HTR-8/SVneo (cell line): ENCODE data around the gene CPA5.
A peak's percentile ranks its signal among the peaks of the same experiment; 100 is the strongest.

Experiments
- DNase-seq: peaks from one replicate; pipeline ENCODE4 v3.0.0; 2011; ENCODE audit warnings: low spot score, mixed read lengths; ENCODE audit not compliant: insufficient read length
- FAIRE-seq: peaks from 2 replicates; lab custom pipeline; 2011; peaks lifted over from hg19 to GRCh38; lab: Jason Lieb, UNC

CPA5 gene

DNA sequence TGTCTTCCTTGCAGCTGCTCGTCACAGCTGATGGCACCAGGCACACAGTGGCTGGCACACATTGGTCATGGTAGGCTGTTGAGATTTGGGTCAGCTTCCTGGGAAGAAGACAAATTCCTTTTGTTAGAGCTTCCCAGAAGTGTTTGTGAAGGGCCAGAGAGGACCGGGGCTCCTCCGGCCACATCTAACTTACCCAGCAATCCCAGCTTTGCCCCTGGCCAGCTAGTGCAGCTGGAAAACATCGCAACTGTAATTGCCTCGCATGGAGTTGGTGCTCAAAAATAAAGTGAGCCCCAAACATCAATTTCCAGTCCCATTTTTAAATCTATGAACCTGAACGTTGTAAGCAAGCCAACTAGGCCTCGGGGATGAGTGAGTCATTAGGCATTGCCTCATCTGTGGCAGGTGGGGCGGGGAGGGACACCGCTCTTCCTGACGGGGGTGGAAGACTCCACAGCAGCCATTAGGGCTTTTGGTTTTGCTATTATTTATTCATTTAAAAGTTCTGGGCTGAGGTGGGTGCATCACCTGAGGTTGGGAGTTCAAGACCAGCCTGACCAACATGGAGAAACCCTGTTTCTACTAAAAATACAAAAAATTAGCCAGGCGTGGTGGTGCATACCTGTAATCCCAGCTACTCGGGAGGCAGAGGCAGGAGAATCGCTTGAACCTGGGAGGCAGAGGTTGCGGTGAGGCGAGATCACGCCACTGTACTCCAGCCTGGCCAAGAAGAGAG is 12.4 kb downstream of the CPA5 start:
- DNase-seq, result peak; percentile 69
- FAIRE-seq, result no peak

GRCh38 chr7:130358471-130358870 is 13.9 kb downstream of the CPA5 start:
- FAIRE-seq, result no peak
- DNase-seq, result no peak

DNA sequence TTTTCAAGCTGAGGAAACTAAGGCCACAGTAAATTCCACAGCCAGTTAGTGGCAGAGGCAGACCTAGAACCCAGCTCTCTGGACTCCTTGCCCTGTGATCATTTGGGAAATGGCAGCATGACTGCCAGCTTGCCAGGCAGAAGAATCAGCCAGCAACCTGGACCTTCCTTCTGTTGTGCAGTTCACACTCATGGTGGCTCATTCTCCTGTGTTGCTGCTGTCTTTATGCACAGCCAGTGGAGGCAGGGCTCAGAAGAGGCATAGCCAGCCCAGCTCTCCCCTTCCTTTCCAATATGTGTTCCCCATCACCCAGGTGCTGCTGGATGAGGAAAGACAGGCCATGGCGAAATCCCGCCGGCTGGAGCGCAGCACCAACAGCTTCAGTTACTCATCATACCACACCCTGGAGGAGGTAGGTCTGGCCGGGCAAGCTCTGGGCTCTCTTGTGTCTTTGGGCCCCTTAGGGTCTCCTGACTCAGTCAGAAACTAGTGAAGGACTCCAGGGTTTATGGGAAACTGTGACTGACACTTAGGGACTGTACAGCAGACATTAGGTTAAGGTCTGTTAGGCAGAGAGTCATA is 14.8 kb downstream of the CPA5 start:
- FAIRE-seq, result no peak
- DNase-seq, result no peak

DNA sequence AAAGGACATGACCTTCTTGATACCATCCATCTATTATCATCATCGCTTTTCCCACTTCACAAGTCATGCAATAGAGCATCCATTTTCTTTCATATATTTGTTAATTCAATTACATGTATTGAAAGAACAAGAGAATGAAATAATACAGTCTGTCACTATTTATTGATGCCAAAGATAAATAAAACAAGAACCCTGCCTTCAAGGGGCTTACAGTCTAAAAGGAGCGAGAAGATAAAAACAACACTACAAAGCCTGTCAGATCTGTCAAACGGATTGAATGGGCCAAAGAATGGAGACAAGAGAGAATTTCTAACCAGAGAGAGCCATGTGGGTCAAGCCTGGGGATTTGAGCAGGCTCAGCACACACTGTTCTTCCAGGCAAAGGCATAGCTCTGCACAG is 15.9 kb downstream of the CPA5 start:
- DNase-seq, result no peak
- no peak for FAIRE-seq

GRCh38 chr7:130361681-130362080 is 17.1 kb downstream of the CPA5 start:
- DNase-seq (no peak), FAIRE-seq (no peak)

GRCh38 chr7:130362251-130362816 is 17.7 kb downstream of the CPA5 start:
- no peak for DNase-seq
- FAIRE-seq, result no peak

GRCh38 chr7:130363026-130363847 is 18.6 kb downstream of the CPA5 start:
- peak; percentile 42 for DNase-seq
- FAIRE-seq, result peak; percentile 55

GRCh38 chr7:130364451-130364850 is 19.8 kb downstream of the CPA5 start:
- no peak for FAIRE-seq
- no peak for DNase-seq

- FAIRE-seq (no peak), DNase-seq (no peak)
These were observed 20.5 kb downstream of the CPA5 start for GRCh38 chr7:130365088-130365487.

DNA sequence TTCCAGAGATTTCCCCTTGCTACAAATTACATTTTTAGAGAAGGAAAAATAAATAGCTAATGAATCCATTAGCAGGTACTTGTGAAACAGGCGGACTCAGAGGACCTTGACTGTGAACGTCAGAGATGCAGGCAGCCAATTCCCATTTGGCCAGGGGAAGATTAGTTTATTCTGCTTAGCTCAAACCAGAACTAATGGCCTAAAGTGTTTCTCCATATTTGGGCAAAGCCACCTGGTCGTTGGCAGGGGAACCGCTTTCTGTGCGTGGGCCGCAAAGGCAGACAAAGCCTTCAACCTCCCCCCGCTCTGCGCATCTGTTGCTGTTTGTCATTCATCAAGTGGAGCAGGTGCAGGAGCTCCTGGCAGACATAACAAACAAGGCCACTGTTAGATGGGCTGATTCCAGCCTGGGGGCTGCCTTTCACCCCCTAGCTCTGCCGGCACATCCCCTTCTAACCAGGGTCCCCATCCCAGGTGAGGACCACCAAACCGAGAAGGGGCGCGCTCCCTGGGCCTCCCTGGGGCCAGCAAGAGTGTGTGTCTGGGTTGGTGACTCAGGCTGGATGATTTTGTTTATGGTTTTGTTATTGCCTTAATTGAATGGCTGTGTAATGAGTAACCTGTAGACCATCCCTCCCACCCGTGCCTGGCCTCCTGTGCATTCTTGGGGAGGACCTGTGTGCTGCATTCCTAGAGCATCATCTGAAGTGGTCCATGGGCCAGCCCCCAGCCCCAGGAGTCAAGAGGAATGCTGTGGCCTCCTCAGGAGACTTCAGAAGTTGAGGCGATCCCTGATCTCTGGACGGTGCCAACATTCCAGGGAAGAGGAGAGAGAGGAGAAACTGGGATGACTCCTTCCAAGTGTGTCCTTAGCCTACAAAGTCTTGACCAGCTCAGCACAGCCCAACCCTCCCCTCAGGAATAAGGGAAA is 21.2 kb downstream of the CPA5 start:
- DNase-seq (peak; percentile 56), FAIRE-seq (peak; percentile 76)

GRCh38 chr7:130366564-130366963 is 21.9 kb downstream of the CPA5 start:
- FAIRE-seq, result no peak
- DNase-seq, result no peak

DNA sequence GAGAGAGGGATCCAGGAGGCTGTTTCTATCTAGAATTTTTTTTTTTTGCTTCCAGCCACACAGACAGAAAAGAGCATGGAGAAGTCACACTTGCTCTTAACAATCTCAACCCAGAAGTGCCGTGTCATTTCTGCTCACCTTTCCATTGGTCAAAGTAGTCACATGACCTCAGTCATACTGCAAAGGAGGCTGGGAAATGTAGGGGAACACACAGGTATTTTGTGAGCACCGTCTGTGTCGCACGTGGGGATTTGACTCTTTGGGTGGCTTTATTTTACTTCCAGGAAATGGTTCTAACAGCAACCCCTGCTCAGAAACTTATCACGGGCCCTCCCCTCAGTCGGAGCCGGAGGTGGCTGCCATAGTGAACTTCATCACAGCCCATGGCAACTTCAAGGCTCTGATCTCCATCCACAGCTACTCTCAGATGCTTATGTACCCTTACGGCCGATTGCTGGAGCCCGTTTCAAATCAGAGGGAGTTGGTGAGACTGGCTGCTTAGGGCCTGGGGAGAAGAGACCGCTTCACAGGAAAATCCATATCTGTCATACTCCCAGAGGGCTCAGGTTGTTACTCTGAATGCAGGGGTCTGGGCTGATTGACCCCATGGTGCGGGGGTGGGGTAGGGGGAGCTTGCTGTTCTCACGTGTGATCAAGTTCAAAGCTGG is 22.6 kb downstream of the CPA5 start:
- FAIRE-seq, result no peak
- no peak for DNase-seq

DNA sequence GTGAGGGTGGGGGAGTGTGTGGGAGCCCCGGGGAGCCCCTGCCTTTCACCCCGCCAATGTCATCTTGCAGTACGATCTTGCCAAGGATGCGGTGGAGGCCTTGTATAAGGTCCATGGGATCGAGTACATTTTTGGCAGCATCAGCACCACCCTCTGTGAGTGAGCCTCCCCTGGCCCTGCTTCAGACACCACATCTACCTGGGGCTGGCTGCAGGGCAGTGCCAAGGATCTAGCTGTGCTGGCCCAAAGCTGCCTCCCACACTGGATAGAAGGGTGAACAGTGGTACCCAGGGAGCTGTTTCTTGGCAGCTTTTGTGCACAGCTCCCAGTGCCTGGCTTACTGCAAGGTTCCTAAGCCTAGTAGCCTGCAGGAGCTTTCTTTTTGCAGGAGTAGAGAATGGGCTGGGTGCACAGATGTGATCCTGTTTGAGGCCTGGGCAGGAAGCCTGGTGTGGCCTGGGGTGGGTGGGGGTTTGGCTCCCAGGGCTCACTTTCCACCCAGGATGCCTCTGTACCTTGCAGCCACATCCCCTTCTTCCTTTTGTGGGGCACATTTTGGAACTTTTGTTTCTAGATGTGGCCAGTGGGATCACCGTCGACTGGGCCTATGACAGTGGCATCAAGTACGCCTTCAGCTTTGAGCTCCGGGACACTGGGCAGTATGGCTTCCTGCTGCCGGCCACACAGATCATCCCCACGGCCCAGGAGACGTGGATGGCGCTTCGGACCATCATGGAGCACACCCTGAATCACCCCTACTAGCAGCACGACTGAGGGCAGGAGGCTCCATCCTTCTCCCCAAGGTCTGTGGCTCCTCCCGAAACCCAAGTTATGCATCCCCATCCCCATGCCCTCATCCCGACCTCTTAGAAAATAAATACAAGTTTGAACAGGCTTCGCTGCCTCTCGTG is 23.5 kb downstream of the CPA5 start:
- DNase-seq, result no peak
- FAIRE-seq, result no peak

- FAIRE-seq (peak; percentile 9), DNase-seq (peak; percentile 62)
These were observed 24.6 kb downstream of the CPA5 start for GRCh38 chr7:130369110-130369711.

DNA sequence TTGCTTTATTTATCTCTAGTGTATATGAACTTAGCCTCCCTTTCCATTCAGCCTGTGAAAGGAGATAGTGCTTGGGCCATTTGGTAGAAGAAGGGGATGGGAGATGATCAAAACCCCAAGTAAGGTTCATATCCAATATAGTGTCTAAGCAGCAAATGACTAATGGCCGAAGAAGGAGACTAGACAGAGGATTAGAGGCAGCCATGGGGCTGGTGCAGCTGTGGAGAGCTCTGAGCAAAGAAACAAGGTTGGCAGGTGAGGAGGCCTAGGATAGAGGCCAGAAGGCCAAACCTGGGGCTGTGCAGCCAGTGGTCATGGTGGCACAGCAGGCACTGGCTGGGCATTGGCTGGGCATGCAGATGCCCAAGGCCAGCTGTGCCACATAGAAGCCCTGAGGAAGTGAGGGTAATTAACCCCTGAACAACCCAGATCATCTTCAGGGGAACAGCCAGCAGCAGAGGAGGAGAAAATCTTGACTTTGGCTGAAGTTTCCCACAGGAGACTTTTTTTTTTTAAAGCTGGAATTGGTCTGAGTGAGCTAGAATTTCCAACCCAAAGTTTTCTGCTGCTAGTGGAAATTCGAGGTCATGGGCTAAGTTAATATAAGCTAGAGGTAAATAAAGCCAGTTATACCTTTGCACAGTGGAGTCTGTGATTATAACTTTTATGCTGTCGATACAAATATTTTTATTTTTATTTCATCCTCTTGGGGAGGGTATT is 25.4 kb downstream of the CPA5 start:
- no peak for DNase-seq
- FAIRE-seq, result no peak

GRCh38 chr7:130371046-130371445 is 26.4 kb downstream of the CPA5 start:
- DNase-seq (no peak), FAIRE-seq (no peak)

GRCh38 chr7:130372402-130373165 is 28.0 kb downstream of the CPA5 start:
- no peak for FAIRE-seq
- DNase-seq, result no peak
